HG03558 (cell line): ENCODE results near the gene C14orf119.

Experiments
- ATAC-seq: cut with Tn5 transposase; IDR thresholded peaks from one replicate; pipeline ENCODE4 v1.9.1; 2021; ENCODE audit warnings: moderate number of reproducible peaks; ENCODE audit not compliant: unreplicated experiment; ENCODE audit errors: extremely low read depth

Gene C14orf119

DNA sequence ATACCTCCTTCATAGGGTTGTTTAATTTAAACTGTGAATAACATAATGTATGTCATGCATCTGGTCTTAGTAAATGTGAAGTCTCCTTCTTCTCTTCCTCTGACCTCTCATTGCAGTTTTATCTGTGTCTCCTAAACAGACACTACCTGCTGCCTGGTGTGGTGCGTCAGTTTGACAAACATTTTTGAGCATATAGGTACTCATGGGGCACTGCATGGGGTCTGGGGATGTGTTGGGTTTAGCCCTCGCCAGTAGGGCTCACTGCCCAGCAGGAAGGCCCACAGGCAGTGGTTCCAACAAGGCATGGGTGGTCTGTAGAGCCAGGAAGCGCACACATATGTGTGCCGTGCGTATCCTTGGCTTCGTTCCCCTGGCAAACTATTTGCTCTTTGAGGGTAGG, 26.8 kb downstream of the C14orf119 start:
- no peak for ATAC-seq

DNA sequence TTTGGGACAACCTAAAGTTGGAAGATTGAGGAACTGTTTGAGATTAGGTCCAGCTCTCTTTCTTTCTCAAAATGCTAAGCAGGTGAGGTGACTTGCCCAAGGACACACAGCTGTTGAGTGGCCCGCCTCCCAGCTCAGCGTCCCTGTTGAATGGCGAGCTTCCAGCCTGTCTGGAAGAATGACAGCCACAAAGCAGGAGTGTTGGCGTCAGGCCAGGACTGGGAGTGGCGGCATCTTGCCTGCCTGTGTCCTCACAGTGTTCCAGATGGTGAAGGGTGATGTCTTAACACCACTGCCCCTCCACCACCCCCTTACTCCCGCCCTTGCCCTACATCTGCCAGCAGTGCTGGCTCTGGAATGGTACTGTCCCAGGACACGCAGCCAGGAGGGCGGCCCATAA, 28.1 kb downstream of the C14orf119 start:
- no peak for ATAC-seq

DNA sequence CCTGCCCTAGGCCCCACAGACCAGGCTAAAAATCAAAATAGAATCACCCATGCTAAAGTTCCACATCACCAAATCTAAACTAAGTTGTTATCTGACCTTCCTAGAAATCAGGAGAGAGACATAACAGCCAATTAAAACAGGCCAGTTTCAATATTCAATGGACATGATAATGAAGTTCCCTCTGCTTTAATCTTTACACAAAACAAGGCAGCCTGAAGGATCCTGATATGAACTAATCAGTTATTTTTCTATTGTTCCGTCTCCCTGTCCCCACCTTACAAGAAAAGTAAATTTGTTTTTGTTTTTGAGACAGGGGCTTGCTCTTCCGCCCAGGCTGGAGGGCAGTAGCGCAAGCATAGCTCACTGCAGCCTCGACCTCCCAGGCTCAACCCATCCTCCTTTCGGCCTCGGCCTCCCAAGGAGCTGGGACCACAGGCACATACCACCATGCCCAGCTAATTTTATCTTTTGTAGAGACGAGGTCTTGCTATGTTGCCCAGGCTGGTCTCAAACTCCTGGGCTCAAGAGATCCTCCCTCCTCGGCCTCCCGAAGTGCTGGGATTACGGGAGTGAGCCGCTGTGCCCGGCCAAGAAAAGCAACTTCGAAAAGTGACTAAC, 29.1 kb downstream of the C14orf119 start:
- ATAC-seq = no peak

DNA sequence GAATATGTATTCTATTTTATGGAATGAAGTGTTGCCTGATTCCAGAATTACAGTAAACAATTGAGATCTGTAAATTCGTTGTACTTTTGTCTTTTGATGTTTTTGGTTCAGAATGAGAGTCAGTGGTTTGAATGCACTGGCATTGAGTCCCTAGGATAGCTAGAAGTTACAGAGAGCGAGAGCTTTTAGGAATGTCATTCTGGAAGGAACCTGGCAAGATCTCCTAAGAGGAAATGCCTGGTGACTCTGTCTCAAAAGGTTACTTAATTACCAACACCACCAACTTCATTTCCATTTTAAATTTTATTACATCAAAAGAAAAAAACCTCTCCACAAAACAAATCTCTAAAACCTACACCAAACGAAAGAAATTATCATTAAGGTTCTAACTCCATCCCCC, 29.7 kb downstream of the C14orf119 start:
- ATAC-seq = no peak

DNA sequence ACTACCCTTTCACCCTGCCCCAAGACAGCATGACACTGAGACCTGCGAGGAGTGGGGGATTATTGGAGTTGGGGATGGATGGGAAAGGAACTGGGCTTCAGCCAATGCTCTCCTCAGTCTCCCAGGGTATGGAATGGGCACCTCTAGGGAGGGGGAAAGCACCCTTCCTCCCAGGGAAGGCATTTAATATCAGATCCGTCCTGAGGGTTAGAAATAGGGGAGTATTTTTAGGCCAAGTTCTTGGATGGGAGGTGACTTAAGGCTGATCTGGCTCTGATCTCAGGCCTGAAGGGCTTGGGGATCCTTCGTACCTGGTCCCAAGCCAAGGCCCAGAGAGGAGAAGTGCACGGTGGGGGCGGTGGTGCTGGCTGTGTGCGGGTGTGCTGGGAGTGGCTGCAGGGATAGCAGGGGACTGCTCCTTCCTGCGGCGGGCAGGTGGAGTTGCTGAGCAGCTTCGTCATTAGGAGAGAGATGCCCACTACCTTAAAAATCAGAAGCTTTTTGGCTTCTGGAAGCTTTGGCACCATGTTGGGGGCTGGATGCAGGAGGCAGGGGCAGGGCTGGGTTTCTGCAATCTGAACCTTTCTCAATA, 30.7 kb downstream of the C14orf119 start:
- ATAC-seq = no peak

DNA sequence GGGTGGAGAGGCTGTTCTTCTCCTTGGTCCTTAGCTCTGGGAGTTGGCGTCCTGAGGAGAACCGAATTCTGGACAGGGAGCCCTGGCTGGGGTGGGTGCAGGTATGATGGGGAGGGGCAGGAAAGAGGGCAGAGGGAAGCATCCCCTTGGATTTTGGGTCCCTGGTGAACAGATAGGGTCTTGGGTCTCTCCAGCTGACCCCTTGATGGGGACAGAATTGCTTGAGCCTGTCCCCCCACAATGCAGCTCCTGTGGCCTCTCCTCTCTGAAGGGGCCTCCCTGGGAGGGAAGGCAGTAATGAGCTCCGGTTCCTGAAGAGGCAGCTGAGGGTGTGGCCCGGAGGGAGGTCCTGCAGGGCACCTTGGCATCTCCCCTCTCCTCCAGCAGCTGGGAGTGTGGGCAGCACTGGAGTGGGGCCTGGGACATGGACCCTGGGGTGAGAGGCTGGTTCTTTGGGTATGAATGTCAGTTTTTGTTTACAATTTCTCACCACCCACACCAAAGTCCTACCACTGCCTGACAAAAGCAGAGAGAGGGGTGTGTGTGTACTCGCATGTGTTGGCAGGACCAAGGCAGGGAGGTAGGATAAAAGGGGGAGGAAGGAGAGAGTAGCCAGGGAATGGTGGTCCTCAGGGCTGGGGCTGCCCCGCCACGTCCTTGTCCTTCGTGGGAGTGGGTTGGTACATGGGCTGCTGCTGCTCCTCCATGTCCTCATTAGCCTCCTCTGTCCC, 31.4 kb downstream of the C14orf119 start:
- ATAC-seq = no peak

DNA sequence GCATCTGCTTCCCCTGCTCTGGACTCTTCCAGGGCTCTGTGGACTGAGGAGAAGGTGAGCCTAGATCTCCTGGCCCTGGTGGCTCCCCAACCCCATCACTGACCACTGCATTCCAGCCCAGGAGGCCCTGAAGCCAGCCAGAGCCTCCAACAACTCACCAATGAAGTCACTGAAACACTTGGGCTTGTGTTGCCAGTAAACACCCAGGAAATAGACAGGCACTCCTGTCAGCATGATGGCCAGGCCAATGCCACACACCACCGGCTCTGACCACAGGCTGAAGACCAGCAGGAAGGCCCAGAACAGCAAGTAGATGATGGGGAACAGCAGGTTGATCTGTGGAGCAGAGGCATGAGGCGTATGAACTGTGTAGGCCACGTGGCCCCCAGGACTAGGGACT, 32.6 kb downstream of the C14orf119 start:
- no peak for ATAC-seq

DNA sequence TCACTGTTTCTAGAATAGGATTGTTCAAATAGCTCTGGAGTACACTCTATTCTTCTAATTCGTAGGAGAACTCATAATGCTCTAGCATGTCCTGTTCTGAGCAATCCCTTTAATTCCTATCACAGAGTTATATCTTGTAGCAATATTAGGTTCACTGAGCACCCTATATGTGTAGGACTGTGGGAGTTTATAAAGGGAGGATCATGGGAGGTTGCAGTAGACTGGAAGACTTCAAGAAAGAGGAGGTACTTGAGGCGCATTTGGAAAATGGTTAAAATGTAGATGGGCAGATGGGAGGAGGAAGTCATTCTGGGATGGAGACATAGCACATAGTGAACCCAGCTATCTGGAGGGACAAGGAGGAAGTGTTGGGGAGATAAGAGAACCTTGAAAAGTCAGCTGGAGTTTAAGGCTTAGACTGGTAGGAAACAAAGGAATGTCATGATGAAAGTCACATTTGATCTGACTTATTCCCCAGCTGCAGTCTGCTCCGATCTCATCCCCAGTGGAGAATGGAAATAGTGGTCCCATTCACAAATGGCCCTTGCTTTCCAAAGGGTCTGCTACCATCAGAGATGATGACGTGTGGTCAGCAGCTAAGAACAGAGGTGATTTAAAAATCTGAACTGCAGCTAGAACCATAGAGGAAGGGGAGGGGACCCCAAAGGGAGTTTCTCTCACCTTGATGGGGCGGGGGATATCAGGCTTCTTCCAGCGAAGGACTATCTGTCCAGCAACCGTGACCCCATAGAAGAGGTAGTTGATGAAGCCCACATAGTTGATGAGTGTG, 33.9 kb downstream of the C14orf119 start:
- ATAC-seq = no peak

DNA sequence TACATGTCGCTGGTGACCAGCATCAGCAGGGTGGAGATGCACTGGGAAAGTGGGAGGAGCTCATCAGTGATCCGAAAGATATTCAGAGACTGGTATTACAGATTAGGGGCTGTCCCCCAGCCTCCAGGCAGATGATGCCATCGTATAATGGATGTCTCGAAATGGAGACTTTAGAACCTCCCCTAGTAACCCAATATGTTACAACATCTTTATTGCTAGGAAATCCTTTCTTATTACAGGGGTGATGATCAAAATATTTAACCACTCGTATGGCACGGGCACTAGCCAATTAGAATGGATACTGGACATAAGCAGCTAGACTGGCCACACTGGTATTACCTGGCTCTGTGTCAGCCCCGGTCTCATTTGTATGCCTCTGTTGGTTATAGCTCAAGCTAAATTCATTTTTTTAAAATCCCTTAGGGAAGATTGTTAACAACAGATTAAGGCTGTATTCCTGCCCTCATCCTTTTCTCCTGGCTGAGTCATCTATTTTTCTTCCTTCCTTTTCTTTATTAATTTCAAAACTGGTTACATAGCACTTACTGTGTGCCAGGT, 34.5 kb downstream of the C14orf119 start:
- no peak for ATAC-seq

DNA sequence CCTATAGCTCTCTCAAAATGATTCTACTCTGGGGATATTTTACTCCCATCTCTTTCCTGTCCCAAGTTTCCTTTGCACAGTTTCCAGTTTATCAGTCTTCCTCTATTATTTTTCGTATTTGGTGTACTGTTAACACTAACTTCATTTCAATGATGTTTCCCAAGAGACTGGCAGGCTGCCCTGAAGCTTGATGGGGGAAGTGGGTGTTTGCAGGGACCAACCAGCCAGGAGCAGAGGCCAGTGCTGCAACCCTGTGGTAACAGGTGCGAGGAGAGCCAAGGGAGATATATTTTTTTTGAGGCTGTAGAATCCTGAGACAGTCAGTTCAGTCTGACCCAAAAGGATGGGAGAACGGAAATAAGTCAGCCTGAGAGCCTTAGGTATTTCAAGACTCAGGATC, 35.6 kb downstream of the C14orf119 start:
- ATAC-seq = no peak

DNA sequence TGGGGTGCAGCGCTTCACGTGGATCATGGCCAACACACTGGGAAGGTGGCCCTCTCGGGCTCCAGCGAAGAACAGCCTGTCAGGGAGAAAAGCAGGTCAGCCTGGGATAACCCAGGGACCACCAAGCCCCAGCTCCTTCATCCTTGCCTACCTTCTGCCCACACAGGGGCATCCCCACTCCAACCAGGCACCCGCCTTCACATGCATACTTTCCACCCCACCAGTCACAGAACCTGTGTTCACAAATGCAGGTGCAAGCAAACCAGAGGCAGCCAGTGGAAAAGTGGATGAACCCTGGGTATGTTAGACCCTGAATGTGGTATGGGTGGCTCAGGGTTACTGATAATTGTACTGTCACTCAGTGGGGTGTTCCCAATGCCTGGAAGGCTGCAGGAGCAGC, 36.2 kb downstream of the C14orf119 start:
- ATAC-seq = no peak

DNA sequence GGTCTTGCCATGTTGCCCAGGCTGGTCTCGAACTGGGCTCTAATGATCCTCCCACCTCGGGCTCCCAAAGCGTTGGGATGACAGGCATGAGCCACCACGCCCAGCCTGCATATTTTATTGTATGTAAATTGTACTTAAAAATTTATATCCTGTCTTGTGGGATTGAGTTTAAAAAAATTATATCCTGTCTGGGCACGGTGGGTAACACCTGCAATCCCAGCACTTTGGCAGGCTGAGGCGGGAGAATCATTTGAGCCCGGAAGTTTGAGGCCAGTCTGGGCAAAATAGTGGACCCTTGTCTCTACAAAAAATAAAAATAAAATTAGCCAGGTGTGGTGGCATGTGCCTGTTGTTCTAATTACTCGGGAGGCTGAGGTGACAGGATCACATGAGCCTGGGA, 37.7 kb downstream of the C14orf119 start:
- no peak for ATAC-seq

DNA sequence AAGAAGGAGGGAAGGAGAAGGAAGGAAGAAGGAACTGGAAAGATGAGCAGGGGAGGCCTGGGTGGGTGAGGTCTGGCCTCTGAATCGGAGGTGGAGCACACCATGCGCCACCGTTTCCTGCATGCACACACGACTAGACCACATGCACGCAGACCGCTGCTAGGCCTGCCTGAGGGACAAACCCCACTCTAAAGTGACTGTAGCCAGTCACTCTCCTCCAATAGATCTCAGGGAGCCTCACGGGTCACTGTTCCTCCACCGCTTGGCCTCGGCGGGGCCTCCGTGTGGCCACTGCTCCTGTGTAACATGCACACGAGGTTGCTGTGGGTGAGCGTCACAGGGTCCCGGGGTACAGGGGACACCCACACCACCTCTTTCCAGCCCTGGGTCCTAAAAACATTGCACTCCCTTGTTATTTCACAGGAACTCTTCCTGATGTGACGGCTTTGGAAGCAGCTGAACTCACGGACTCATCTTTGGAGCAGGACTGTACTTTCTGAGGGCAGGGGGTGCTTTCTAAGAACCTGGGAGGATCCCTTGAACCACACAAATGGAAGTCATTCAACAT, 41.3 kb downstream of the C14orf119 start:
- ATAC-seq = no peak

DNA sequence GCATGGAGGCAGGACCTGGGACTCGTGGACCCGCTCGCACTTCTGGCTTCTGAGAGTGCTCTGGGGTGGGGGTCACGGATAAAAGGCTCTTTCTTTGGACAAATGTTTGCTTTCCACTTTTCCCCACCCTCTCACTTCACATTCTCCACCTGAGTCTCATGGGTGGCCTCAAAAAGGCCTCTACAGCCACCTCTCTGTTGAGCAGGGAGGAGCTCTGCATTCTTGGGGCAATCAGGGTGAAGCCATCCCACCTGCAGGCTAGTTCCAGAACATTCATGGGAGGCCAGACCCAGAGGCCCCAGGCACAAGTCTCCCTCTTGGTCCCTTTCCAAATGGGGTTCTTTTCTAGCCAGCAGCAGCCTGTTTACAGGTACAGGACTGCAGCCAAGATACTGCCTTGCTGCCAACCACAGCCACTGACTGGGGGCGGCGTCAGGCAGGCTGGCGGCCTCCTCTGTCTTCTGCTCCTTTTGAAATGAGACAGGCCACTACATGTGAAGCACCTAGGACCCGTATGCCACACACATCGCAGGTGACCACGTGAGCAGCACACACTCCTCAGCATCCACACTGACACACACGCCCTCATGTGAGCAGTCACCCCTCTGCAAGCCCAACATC, 42.0 kb downstream of the C14orf119 start:
- ATAC-seq = no peak

DNA sequence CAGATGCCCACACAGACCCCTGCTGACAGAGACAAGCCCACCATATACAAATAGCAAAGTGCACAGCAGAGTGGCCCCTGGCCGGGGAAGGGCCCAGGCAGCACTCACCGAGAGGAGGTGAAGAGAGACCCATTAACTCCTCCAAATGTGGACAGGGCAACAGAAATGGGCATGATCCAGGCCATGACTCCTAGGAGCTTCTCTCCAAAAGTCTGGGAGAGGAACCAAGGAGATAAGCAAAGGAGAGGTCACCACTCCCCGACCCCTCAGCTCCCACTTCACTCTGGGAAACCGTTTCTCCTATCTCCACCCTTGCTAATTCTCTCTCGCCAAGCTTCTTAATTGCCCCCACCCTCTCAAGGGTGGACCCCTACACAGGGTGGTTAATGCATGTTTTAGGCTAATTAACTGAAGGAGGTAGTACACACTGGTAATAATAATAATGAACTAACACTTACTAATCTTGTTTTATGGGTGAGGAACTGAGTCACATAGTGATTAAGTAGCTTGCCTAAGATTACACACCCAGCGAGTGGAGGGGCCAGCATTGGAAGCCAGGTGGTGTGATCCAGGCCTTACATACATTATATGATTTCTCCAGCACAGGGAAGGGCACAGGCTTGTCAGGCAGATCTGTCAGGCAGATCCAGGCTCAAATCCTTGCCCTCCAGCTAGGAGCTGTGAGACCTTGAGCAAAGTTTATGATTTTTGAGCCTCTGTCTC, 42.7 kb downstream of the C14orf119 start:
- no peak for ATAC-seq

DNA sequence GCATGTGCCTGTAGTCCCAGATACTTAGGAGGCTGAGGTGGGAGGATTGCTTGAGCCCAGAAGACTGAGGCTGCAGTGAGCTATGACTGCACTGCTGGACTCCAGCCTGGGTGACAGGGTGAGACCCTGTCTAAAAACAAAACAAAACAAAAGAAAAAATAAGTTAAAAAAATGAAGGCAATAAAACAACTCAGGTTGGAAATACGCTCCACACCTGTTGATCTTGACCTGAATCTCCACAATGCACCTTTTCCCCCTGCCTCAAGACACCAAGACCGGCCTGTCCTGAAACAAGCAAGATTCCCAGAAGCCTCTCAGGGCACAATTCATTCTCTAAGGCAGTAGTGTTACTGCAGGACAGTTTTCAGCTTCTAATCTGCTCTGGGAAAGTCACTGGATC, 44.6 kb downstream of the C14orf119 start:
- no peak for ATAC-seq

DNA sequence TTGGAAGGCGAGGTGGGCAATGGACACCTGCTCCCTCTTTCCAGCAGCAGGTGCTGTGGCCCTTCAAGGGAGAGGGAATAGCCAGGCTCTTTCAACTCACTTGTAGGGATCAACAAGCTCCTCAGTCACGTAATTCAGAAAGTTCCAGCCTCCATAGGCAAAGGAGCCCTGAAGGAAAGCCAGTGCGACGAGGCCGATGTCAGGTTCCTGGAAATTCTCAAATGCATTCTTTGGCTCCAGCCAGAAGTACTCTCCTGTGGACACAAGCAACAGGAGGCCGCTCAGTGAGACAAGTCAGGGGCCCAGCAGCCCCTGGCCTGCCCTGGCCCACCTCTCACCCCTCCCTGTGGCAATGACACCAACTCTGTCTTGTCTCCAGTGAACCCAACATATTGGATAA, 45.1 kb downstream of the C14orf119 start:
- no peak for ATAC-seq

DNA sequence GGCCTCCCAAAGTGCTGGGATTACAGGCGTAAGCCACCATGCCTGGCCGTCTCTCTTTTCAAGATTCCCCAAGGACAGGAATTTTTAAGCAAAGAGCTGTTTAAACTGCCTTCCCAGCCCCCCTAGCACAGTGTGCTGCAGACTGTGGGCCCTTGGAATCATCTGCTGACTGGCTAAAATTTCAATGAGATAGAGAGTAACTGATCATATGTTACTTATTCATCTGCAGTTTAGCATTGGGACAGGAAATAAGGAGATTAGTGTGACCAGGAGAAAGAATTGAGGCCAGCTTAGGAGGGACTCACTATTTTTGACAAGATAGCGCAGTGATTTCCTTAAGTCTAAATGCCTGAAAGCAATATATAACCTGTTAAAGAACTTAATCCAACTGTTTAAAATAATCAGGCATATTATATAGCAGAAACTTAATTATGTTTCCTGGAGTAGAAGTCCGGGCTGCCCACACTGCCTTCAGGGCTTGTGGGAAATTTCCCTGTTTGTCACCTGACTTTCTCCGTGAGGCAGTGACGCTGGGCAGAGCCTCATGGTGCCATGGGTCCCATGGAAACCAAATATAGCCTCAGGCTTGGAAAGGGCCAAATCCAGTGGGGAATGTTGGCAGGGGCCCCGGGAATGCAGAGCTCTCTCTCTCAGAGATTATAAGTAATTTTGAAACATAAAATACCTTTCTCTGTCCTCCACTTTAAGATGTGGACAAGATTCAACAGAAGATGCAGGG, 46.6 kb downstream of the C14orf119 start:
- ATAC-seq = no peak

DNA sequence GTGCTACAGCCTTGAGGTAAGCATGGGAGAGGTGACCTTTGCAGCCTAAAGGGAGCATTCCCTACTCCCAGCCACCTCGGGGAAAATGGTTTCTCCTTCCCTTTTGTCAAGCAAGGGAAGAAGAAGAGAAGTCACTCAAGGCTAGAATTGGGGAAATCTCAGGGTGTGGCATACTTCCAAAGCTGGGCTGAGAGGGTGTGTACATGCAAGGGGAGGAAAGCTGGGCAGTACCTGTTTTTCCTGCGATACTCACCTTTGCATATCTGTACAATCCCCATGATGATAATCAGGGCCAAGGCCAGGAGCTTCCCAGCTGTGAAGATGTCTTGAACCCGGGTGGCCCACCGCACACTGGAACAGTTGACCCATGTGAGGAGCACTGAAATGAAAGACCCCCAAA, 47.5 kb downstream of the C14orf119 start:
- ATAC-seq = no peak
